ENCODE data around the gene ZNF329. TPM values are rescaled to one million over a fixed set of nuclear protein-coding genes. Genes with fewer than 3 reads are reported as not detected.

The ZNF329 gene
- total RNA-seq, 1 experiment from 2014 or later: 10.6 TPM

GRCh38 chr19:58118979-58119733 lies 31.4 kb downstream of the ZNF329 start:
- H3K4me2 ChIP-seq: no peak overlapping the region
- ChIA-PET CTCF (no interaction called here), POLR2A (ENCODE audit: unreplicated experiment) (no interaction called here)
- H3K36me3 ChIP-seq (ENCODE audit: low read depth): no peaks in the 10 kb centered on the region
- H3K4me3 ChIP-seq: no peak overlapping the region
- TF ChIP-seq, protein P1, sequence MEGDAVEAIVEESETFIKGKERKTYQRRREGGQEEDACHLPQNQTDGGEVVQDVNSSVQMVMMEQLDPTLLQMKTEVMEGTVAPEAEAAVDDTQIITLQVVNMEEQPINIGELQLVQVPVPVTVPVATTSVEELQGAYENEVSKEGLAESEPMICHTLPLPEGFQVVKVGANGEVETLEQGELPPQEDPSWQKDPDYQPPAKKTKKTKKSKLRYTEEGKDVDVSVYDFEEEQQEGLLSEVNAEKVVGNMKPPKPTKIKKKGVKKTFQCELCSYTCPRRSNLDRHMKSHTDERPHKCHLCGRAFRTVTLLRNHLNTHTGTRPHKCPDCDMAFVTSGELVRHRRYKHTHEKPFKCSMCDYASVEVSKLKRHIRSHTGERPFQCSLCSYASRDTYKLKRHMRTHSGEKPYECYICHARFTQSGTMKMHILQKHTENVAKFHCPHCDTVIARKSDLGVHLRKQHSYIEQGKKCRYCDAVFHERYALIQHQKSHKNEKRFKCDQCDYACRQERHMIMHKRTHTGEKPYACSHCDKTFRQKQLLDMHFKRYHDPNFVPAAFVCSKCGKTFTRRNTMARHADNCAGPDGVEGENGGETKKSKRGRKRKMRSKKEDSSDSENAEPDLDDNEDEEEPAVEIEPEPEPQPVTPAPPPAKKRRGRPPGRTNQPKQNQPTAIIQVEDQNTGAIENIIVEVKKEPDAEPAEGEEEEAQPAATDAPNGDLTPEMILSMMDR (conservative IDR thresholded peaks at IDR 0.05): no peak
- no peak for TF ChIP-seq EZH2 (IDR thresholded peaks at IDR 0.05; ENCODE audit: low read depth)
- H3K9me2 ChIP-seq (ENCODE audit: insufficient read depth): no peaks in the 10 kb centered on the region
- intact Hi-C loops (cut with micrococcal nuclease; ENCODE audit: unreplicated experiment): no loop called here
- H4K20me1 ChIP-seq (ENCODE audit: insufficient read depth): no peaks in the 10 kb centered on the region
- H3K79me2 ChIP-seq (ENCODE audit: low read depth): no peaks in the 10 kb centered on the region
- H3K27ac ChIP-seq: no peak overlapping the region
- no peaks in the 10 kb centered on the region for H3K27me3 ChIP-seq (ENCODE audit: insufficient read depth, low read depth)
- no peak overlapping the region for H2AFZ ChIP-seq
- H3F3A ChIP-seq (ENCODE audit: insufficient read depth, low read depth): no peaks in the 10 kb centered on the region
- peaks cover 75% of the 10 kb centered on the region for H3K9me3 ChIP-seq (ENCODE audit: insufficient read depth, low read depth)
- no TSS peak for BruUV-seq (replicated peaks)
- no peaks in the 10 kb centered on the region for H3K4me1 ChIP-seq (replicated peaks; ENCODE audit: insufficient read depth)
- no peak for DNase-seq

- TF ChIP-seq, protein P1 (conservative IDR thresholded peaks at IDR 0.05): no peak
- TF ChIP-seq EZH2 (IDR thresholded peaks at IDR 0.05; ENCODE audit: low read depth): no peak
- Histone ChIP-seq H3K36me3 (ENCODE audit: low read depth) (no peaks in the 10 kb centered on the region), H3K9me2 (ENCODE audit: insufficient read depth) (no peaks in the 10 kb centered on the region), H2AFZ (no peak overlapping the region), H3K9me3 (ENCODE audit: insufficient read depth, low read depth) (peaks cover 69% of the 10 kb centered on the region), H3K27me3 (ENCODE audit: insufficient read depth, low read depth) (no peaks in the 10 kb centered on the region), H3K27ac (no peak overlapping the region), H3F3A (ENCODE audit: insufficient read depth, low read depth) (no peaks in the 10 kb centered on the region), H3K4me2 (no peak overlapping the region), H3K4me1 (replicated peaks; ENCODE audit: insufficient read depth) (no peaks in the 10 kb centered on the region), H3K79me2 (ENCODE audit: low read depth) (no peaks in the 10 kb centered on the region), H3K4me3 (no peak overlapping the region), H4K20me1 (ENCODE audit: insufficient read depth) (no peaks in the 10 kb centered on the region)
- ChIA-PET CTCF (no interaction called here), POLR2A (ENCODE audit: unreplicated experiment) (no interaction called here)
- no TSS peak for BruUV-seq (replicated peaks)
- no peak for DNase-seq
- intact Hi-C loops (cut with micrococcal nuclease; ENCODE audit: unreplicated experiment): no loop called here
Measured at GRCh38 chr19:58117841-58118575, 32.6 kb downstream of the ZNF329 start.

DNA sequence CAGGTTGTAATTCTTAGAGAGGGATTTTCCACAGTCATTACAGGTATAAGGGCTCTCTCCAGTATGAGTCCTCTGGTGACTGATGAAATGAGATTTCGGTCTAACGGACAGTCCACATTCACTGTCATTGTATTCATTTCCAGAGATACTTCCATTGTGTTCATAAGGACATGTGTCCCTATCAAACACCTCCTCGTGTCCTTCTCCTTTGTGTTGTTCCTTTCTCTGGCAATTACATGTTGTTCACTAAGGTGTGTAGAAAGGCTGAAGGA lies 42.1 kb downstream of the ZNF329 start:
- H3K36me3 ChIP-seq (ENCODE audit: low read depth): no peaks in the 10 kb centered on the region
- H3K4me2 ChIP-seq: no peak overlapping the region
- H2AFZ ChIP-seq: no peak overlapping the region
- no peak for DNase-seq
- no peaks in the 10 kb centered on the region for H4K20me1 ChIP-seq (ENCODE audit: insufficient read depth)
- no peaks in the 10 kb centered on the region for H3F3A ChIP-seq (ENCODE audit: insufficient read depth, low read depth)
- H3K4me1 ChIP-seq (replicated peaks; ENCODE audit: insufficient read depth): no peaks in the 10 kb centered on the region
- BruUV-seq (replicated peaks): no TSS peak
- CTCF ChIA-PET: no interaction called here
- H3K4me3 ChIP-seq: no peak overlapping the region
- intact Hi-C loops (cut with micrococcal nuclease; ENCODE audit: unreplicated experiment): no loop called here
- H3K79me2 ChIP-seq (ENCODE audit: low read depth): no peaks in the 10 kb centered on the region
- no peak for TF ChIP-seq EZH2 (IDR thresholded peaks at IDR 0.05; ENCODE audit: low read depth)
- TF ChIP-seq, protein P1 (conservative IDR thresholded peaks at IDR 0.05): no peak
- POLR2A ChIA-PET (ENCODE audit: unreplicated experiment): no interaction called here
- no peaks in the 10 kb centered on the region for H3K9me2 ChIP-seq (ENCODE audit: insufficient read depth)
- H3K27me3 ChIP-seq (ENCODE audit: insufficient read depth, low read depth): no peaks in the 10 kb centered on the region
- peaks cover 74% of the 10 kb centered on the region for H3K9me3 ChIP-seq (ENCODE audit: insufficient read depth, low read depth)
- H3K27ac ChIP-seq: no peak overlapping the region
